ENCODE data around the gene AGPAT4.

The AGPAT4 gene

GRCh38 chr6:161101517-161101916, 172.3 kb downstream of the AGPAT4 start:
- peak in 6 of 10 donors; percentile 22 to 87 (median 40) for DNase-seq
- intact Hi-C loops (cut with DNase I) = loop anchor here (5.0 kb wide), 1 partner anchor 169 kb away; no protein-coding TSS in a partner anchor

GRCh38 chr6:161100072-161100471, 173.8 kb downstream of the AGPAT4 start:
- intact Hi-C loops (cut with DNase I) = loop anchor here (1.0 to 5.0 kb wide), 2 partner anchors 168 to 274 kb away; no protein-coding TSS in a partner anchor
- peak; percentile 35 to 96 (median 71) for DNase-seq

- no peak for DNase-seq
- intact Hi-C loops (cut with DNase I) = no loop called here
Observed at GRCh38 chr6:161095916-161096315, 177.9 kb downstream of the AGPAT4 start.

- DNase-seq = no peak
- intact Hi-C loops (cut with DNase I) = no loop called here
Observed at GRCh38 chr6:161094955-161095354, 178.9 kb downstream of the AGPAT4 start.

GRCh38 chr6:161091972-161092701, 181.7 kb downstream of the AGPAT4 start:
- intact Hi-C loops (cut with DNase I) = no loop called here
- no peak for DNase-seq

GRCh38 chr6:161091151-161091550, 182.7 kb downstream of the AGPAT4 start:
- no peak for DNase-seq
- intact Hi-C loops (cut with DNase I) = no loop called here

GRCh38 chr6:161088676-161089328, 185.1 kb downstream of the AGPAT4 start:
- intact Hi-C loops (cut with DNase I) = no loop called here
- DNase-seq = no peak

- no peak for DNase-seq
- intact Hi-C loops (cut with DNase I) = no loop called here
Observed at GRCh38 chr6:161085246-161085645, 188.6 kb downstream of the AGPAT4 start.

- DNase-seq = no peak
- intact Hi-C loops (cut with DNase I) = no loop called here
Observed at GRCh38 chr6:161082215-161082614, 191.6 kb downstream of the AGPAT4 start.

GRCh38 chr6:161080263-161080970, 193.4 kb downstream of the AGPAT4 start:
- intact Hi-C loops (cut with DNase I) = no loop called here

More at GRCh38 chr6:161080263-161080970, 193.4 kb downstream of the AGPAT4 start:
- DNase-seq = no peak

Data from posterior cingulate gyrus (tissue), 11 donors.